Calu3 (cell line): ENCODE data around the gene ABLIM2. TPM values are rescaled to one million over a fixed set of nuclear protein-coding genes. Genes with fewer than 3 reads are reported as not detected.

Source experiments
- BruUV-seq: library from RNA; stranded (reverse); fragments of 400-500 nt; replicated peaks from 2 replicates; lab custom pipeline; 2021; lab: Mats Ljungman, UMichigan
- CTCF ChIA-PET: fragments of 300-600 bp; sonication (Branson Sonifier 250); formaldehyde crosslinking; loops from one replicate; lab custom pipeline; 2022; ENCODE audit warnings: antibody characterized with exemption; lab: Charles Lee
- DNase-seq: peaks from one replicate; pipeline ENCODE4 v3.0.0; 2022
- H3K27ac Mint-ChIP-seq: one replicate; pipeline ENCODE4 v1.8.0; 2022; ENCODE audit warnings: mixed read lengths; ENCODE audit not compliant: unreplicated experiment
- H3K27me3 Mint-ChIP-seq: one replicate; pipeline ENCODE4 v1.8.0; 2022; ENCODE audit warnings: mixed read lengths; ENCODE audit not compliant: unreplicated experiment
- H3K36me3 Mint-ChIP-seq: one replicate; pipeline ENCODE4 v1.8.0; 2022; ENCODE audit warnings: mild to moderate bottlenecking, moderate library complexity, mixed read lengths; ENCODE audit not compliant: insufficient read depth, unreplicated experiment
- H3K4me1 Mint-ChIP-seq: one replicate; pipeline ENCODE4 v1.8.0; 2022; ENCODE audit warnings: mild to moderate bottlenecking, low read depth, mixed read lengths; ENCODE audit not compliant: unreplicated experiment
- H3K4me3 Mint-ChIP-seq: one replicate; pipeline ENCODE4 v1.8.0; 2022; ENCODE audit warnings: mild to moderate bottlenecking, low read depth, moderate library complexity, mixed read lengths; ENCODE audit not compliant: unreplicated experiment
- H3K9me3 Mint-ChIP-seq: one replicate; pipeline ENCODE4 v1.8.0; 2022; ENCODE audit warnings: low read depth, mixed read lengths; ENCODE audit not compliant: unreplicated experiment
- CTCF ChIP-seq: fragments of 200-600 bp; IDR thresholded peaks from one replicate; pipeline ENCODE4 v1.8.0; 2022; ENCODE audit warnings: antibody characterized with exemption; ENCODE audit not compliant: unreplicated experiment
- intact Hi-C: fragments of 100-400 bp; cut with micrococcal nuclease; formaldehyde crosslinking; loops from one replicate; pipeline ENCODE4 v1.10.0; 2022; ENCODE audit not compliant: unreplicated experiment
- total RNA-seq: library from RNA; stranded (reverse); gene quantifications from 2 replicates; pipeline ENCODE4 v1.2.3, GENCODE V29; 2022

Gene ABLIM2
- total RNA-seq, 1 experiment from 2014 or later: 1.0 TPM

DNA sequence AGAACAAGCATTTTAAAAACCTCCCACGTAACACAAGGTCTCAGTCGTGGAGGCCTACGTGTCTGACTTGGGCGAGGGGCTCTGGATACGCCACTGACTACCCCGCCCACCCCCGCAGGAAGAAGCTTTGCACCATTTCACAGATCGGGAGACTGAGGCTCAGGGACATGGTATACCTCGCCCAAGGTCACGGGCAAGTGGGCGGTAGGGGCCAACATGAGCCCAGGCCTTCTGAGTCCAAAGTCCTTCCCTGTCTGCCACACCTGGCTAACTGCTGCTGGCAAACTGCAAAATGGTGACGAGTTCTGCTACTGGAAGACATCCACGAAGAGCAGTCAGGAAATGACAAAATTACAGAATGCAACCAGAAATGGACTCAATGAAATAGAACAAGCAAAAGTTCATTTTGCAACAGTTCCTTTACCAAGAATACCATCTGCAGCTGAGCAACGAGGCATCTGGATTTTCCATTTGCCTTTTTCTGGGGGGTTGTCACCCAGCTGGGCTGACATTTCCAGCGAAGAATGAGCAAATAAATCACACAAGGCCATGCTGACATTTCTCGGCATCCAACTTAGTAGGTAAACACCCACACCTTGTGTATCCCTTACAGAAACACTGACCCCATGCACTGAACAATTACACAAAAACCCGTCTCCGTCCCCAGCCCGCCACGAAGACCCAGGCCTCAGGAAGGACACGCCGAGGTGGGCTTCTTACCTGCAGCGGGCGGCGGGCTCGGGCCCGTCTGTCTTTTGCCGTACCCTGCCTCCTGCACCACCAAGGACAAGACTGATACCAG is 148.7 kb downstream of the ABLIM2 start:
- Mint-ChIP-seq H3K9me3 (no peaks in the 10 kb centered on the region), H3K36me3 (no peaks in the 10 kb centered on the region), H3K4me1 (no peaks in the 10 kb centered on the region), H3K27ac (no peak overlapping the region), H3K4me3 (no peak overlapping the region), H3K27me3 (peaks cover 35% of the 10 kb centered on the region)
- intact Hi-C loops: no loop called here
- no TSS peak for BruUV-seq
- no peak for DNase-seq
- CTCF ChIA-PET: no interaction called here
- TF ChIP-seq CTCF: no peak

DNA sequence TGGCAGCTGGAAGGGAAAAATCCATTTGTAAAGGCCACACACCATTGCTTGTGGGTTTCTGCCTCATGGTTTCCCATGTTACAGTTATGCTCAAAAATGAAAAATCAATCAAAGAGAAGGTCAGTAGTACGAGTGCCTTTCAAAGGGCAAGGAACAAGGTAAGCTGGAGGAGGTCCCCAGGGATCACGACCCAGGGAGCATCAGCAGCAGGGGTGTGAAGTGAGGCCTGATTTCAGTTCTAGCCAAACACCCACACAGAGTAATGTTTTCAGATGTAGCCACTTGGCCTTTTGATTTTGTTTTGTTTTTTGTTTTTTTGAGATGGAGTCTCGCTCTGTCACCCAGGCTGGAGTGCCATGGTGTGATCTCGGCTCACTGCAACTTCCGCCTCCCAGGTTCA is 149.5 kb downstream of the ABLIM2 start:
- intact Hi-C loops: no loop called here
- no peak for TF ChIP-seq CTCF
- no peak overlapping the region for H3K27ac Mint-ChIP-seq
- no peak overlapping the region for H3K4me3 Mint-ChIP-seq
- CTCF ChIA-PET: no interaction called here
- DNase-seq: no peak
- no peaks in the 10 kb centered on the region for H3K36me3 Mint-ChIP-seq
- H3K4me1 Mint-ChIP-seq: no peaks in the 10 kb centered on the region
- no TSS peak for BruUV-seq
- H3K27me3 Mint-ChIP-seq: peaks cover 27% of the 10 kb centered on the region
- no peaks in the 10 kb centered on the region for H3K9me3 Mint-ChIP-seq

DNA sequence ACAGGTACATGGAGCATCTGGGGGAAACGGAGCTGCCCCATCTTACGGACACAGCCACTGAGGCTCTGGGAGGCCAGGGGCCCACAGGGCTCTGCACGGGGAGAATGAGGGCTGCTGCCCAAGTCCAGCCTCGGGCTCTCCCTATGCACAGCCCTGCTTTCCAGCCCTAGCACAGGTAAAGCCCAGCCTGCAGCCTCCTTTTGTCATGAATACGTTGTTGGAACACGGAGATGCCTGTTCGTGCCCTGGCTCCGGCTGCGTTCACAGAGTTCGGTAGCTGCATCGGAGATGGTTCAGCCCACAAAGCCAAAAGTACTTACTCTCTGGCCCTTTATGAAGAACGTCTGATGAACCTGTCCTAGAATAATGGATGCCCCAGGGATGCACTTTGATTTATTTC is 150.2 kb downstream of the ABLIM2 start:
- no peak for DNase-seq
- H3K27ac Mint-ChIP-seq: no peak overlapping the region
- no peak overlapping the region for H3K4me3 Mint-ChIP-seq
- no TSS peak for BruUV-seq
- peaks cover 23% of the 10 kb centered on the region for H3K27me3 Mint-ChIP-seq
- no peaks in the 10 kb centered on the region for H3K36me3 Mint-ChIP-seq
- H3K4me1 Mint-ChIP-seq: no peaks in the 10 kb centered on the region
- CTCF ChIA-PET: no interaction called here
- no peak for TF ChIP-seq CTCF
- no peaks in the 10 kb centered on the region for H3K9me3 Mint-ChIP-seq
- intact Hi-C loops: no loop called here

DNA sequence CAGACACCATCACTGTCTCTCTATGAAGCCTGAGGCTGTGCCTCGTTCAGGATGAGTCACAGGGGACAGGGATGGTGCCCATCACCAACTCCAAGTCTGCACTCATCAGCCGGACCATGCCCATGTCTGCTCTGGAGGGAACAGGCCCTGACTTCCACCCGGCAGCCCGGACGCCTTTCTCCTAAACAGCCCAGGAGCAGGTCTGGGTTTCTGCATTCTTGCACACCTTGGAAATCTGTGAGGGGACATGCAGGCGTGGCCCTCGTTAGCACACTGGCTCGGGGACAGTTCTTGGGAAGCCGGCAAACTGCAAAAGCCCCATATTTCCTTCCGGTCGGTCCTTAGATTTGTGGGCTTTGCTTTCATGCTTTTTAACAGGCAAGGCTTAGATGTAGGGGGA is 151.0 kb downstream of the ABLIM2 start:
- H3K36me3 Mint-ChIP-seq: no peaks in the 10 kb centered on the region
- intact Hi-C loops: no loop called here
- DNase-seq: no peak
- H3K4me3 Mint-ChIP-seq: no peak overlapping the region
- H3K9me3 Mint-ChIP-seq: no peaks in the 10 kb centered on the region
- H3K27ac Mint-ChIP-seq: no peak overlapping the region
- no TSS peak for BruUV-seq
- no peaks in the 10 kb centered on the region for H3K4me1 Mint-ChIP-seq
- peaks cover 23% of the 10 kb centered on the region for H3K27me3 Mint-ChIP-seq
- no peak for TF ChIP-seq CTCF
- CTCF ChIA-PET: no interaction called here
